Coronary artery (tissue), 2 donors: ENCODE data around the gene MICALL2.
"Not testable (repeated sequence)": the region's sequence is repeated elsewhere in the genome, so short reads cannot be mapped to it uniquely, and the experiment has no call there.

Experiments
- DNase-seq: peaks from one replicate; pipeline ENCODE4 v3.0.0-alpha.2; 2017; ENCODE audit warnings: low spot score
- H3K27ac ChIP-seq, 2 donors: fragments of 200-600 bp; sonication (generic); one replicate each; pipeline ENCODE4 v1.5.1; 2016 to 2019
- H3K4me3 ChIP-seq: fragments of 200-600 bp; sonication (generic); 2 replicates; pipeline ENCODE4 v1.5.1; 2016; ENCODE audit warnings: mild to moderate bottlenecking, moderate library complexity
- CTCF ChIP-seq: fragments of 200-600 bp; sonication (generic); IDR thresholded peaks from one replicate; pipeline ENCODE4 v1.5.1; 2019; ENCODE audit warnings: antibody characterized with exemption

MICALL2 gene

GRCh38 chr7:1444214-1444924 lies 14.9 kb downstream of the MICALL2 start:
- no peak for DNase-seq
- no peak overlapping the region for H3K27ac ChIP-seq
- TF ChIP-seq CTCF: no peak

GRCh38 chr7:1443587-1444200 lies 15.6 kb downstream of the MICALL2 start:
- DNase-seq, H3K4me3 ChIP-seq, H3K27ac ChIP-seq: not testable (repeated sequence)

More at GRCh38 chr7:1444214-1444924, 14.9 kb downstream of the MICALL2 start:
- H3K4me3 ChIP-seq: no peak overlapping the region

- Histone ChIP-seq H3K4me3 (no peak overlapping the region), H3K27ac (no peak overlapping the region)
- no peak for DNase-seq
- no peak for TF ChIP-seq CTCF
These were observed 16.7 kb downstream of the MICALL2 start for GRCh38 chr7:1442355-1443124.

GRCh38 chr7:1441615-1442354 lies 17.5 kb downstream of the MICALL2 start:
- DNase-seq: no peak
- Histone ChIP-seq H3K4me3 (no peak overlapping the region), H3K27ac (no peak overlapping the region)
- no peak for TF ChIP-seq CTCF

- no peak for DNase-seq
- no peak overlapping the region for H3K27ac ChIP-seq
- no peak overlapping the region for H3K4me3 ChIP-seq
- TF ChIP-seq CTCF: no peak
These were observed 18.6 kb downstream of the MICALL2 start for GRCh38 chr7:1440620-1441019.

- DNase-seq: no peak
These were observed 19.6 kb downstream of the MICALL2 start for GRCh38 chr7:1439373-1440363.

More at GRCh38 chr7:1439373-1440363, 19.6 kb downstream of the MICALL2 start:
- no peak for TF ChIP-seq CTCF
- no peak overlapping the region for H3K4me3 ChIP-seq
- H3K27ac ChIP-seq: no peak overlapping the region
